ENCODE data around the gene HOXD3.

DNA sequence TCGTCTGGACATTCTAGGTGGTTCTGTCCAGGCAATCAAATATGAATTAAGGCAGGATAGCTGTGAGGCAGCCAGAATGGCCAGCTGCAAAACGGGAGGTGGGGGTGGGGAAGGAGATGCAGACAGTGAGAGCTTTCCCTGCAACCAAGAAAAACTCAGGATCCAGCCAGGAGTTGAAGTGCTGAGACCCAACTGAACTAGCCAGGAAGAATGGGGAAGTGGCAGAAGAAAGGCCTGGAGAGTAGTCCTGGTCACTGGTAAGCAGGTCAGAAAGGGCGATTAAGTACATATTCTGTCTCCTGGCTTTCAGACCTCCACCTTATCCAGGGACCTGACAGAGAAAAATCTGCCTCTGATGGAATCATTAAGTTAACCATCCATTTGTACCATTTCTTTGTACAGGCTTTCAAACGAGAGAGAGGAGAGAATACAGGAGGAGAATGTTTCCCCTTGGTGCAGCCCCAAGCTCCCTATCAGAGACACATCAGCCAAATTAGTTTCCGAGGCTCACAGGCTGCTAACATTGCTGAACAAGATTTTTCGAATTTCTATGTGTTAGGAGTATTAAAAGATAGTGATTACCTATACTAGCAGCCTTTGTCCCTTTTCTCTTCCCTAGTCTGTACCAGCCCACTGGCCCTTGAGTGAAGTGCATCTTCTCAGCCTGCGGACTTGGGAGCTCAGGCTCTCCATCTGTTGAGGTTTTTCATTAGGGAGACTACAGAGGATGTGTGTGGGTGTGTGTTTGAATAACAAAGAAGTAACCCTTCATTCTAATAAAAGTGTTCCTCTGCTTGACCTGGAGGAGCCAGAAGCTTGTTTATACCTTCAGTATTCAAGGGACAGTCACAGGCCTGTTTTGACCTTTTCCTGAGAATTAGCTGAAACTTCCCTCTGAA is 18.9 kb downstream of the HOXD3 start:
- TF ChIP-seq, protein P1, sequence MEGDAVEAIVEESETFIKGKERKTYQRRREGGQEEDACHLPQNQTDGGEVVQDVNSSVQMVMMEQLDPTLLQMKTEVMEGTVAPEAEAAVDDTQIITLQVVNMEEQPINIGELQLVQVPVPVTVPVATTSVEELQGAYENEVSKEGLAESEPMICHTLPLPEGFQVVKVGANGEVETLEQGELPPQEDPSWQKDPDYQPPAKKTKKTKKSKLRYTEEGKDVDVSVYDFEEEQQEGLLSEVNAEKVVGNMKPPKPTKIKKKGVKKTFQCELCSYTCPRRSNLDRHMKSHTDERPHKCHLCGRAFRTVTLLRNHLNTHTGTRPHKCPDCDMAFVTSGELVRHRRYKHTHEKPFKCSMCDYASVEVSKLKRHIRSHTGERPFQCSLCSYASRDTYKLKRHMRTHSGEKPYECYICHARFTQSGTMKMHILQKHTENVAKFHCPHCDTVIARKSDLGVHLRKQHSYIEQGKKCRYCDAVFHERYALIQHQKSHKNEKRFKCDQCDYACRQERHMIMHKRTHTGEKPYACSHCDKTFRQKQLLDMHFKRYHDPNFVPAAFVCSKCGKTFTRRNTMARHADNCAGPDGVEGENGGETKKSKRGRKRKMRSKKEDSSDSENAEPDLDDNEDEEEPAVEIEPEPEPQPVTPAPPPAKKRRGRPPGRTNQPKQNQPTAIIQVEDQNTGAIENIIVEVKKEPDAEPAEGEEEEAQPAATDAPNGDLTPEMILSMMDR (conservative IDR thresholded peaks at IDR 0.05 in 1 of 2, IDR thresholded peaks at IDR 0.05 in 1 of 2; ENCODE audit: low read depth in 1 of 2, low read length in 2 of 2): no peak
- TF ChIP-seq EZH2 (IDR thresholded peaks at IDR 0.05; ENCODE audit: low read length, missing control alignments): peak; percentile 41

Data from fibroblast of lung (primary cell).